ENCODE measurements around the gene C1QL1.

The C1QL1 gene

GRCh38 chr17:44968225-44969143 is at the start of gene C1QL1:
TSS of gene C1QL1 (minus strand) at chr17:44968303. CDS start at chr17:44968048, 255 bp downstream.
- Histone ChIP-seq H3K4me3 (ENCODE audit: insufficient read length, low read depth) (peak within 1 kb of the TSS; percentile 56), H3K9me3 (ENCODE audit: insufficient read depth, low read length) (peaks cover 6% of the 10 kb centered on the region; the same call in 1 of the 2 replicates), H3K36me3 (ENCODE audit: insufficient read depth, insufficient read length, low read length) (no peaks in the 10 kb centered on the region), H3K4me1 (ENCODE audit: insufficient read depth, insufficient read length) (peaks cover 13% of the 10 kb centered on the region), H3K27me3 (ENCODE audit: insufficient read depth, insufficient read length) (peaks cover 71% of the 10 kb centered on the region), H3K9ac (ENCODE audit: insufficient read length, low read depth) (peak within 1 kb of the TSS; percentile 74)
- TF ChIP-seq YY1 (IDR thresholded peaks at IDR 0.05; ENCODE audit: insufficient read depth, insufficient read length) (no peak), SUZ12 (IDR thresholded peaks at IDR 0.05; ENCODE audit: extremely low read depth, insufficient read depth, insufficient read length) (no peak), ZNF274 (IDR thresholded peaks at IDR 0.05; ENCODE audit: low read depth, low read length) (no peak)
- peak; percentile 74 for DNase-seq (ENCODE audit: low read depth, low spot score)

DNA sequence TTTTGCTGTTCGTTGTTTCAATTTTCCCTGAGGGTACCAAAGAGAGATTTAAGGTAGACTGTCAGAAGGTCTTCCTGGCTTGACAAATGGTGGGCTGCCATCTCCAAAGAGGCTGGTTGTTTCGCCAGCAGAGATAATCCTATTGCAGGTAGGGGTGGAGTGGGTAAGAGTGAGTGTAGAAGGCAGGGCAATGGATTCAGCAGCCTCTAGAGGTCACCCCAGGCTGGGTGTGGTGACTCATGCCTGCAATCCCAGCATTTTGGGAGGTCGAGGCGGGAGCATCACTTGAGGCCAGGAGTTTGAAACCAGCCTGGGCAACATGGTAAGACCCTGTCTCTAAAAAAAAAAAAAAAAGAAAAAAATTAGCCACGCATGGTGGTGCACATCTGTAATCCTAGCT is 48.7 kb upstream of the C1QL1 start:
- peaks cover 40% of the 10 kb centered on the region for H3K4me1 ChIP-seq (ENCODE audit: insufficient read depth, insufficient read length)
- H3K9me3 ChIP-seq (ENCODE audit: insufficient read depth, low read length): no peaks in the 10 kb centered on the region
- H3K36me3 ChIP-seq (ENCODE audit: insufficient read depth, insufficient read length, low read length): no peaks in the 10 kb centered on the region
- no peak overlapping the region for H3K9ac ChIP-seq (ENCODE audit: insufficient read length, low read depth)
- H3K27me3 ChIP-seq (ENCODE audit: insufficient read depth, insufficient read length): peaks cover 31% of the 10 kb centered on the region
- no peak overlapping the region for H3K4me3 ChIP-seq (ENCODE audit: insufficient read length, low read depth)
- TF ChIP-seq YY1 (IDR thresholded peaks at IDR 0.05; ENCODE audit: insufficient read depth, insufficient read length) (no peak), ZNF274 (IDR thresholded peaks at IDR 0.05; ENCODE audit: low read depth, low read length) (no peak), SUZ12 (IDR thresholded peaks at IDR 0.05; ENCODE audit: extremely low read depth, insufficient read depth, insufficient read length) (no peak)
- no peak for DNase-seq (ENCODE audit: low read depth, low spot score)

- no peaks in the 10 kb centered on the region for H3K9me3 ChIP-seq (ENCODE audit: insufficient read depth, low read length)
- H3K4me1 ChIP-seq (ENCODE audit: insufficient read depth, insufficient read length): peaks cover 34% of the 10 kb centered on the region
- TF ChIP-seq SUZ12 (IDR thresholded peaks at IDR 0.05; ENCODE audit: extremely low read depth, insufficient read depth, insufficient read length): no peak
- TF ChIP-seq YY1 (IDR thresholded peaks at IDR 0.05; ENCODE audit: insufficient read depth, insufficient read length): no peak
- TF ChIP-seq ZNF274 (IDR thresholded peaks at IDR 0.05; ENCODE audit: low read depth, low read length): no peak
- H3K9ac ChIP-seq (ENCODE audit: insufficient read length, low read depth): no peak overlapping the region
- H3K36me3 ChIP-seq (ENCODE audit: insufficient read depth, insufficient read length, low read length): no peaks in the 10 kb centered on the region
- DNase-seq (ENCODE audit: low read depth, low spot score): no peak
- H3K4me3 ChIP-seq (ENCODE audit: insufficient read length, low read depth): no peak overlapping the region
- peaks cover 25% of the 10 kb centered on the region for H3K27me3 ChIP-seq (ENCODE audit: insufficient read depth, insufficient read length)
Measured at GRCh38 chr17:45016237-45016636, 48.1 kb upstream of the C1QL1 start.

- Histone ChIP-seq H3K4me1 (ENCODE audit: insufficient read depth, insufficient read length) (peaks cover 18% of the 10 kb centered on the region), H3K36me3 (ENCODE audit: insufficient read depth, insufficient read length, low read length) (no peaks in the 10 kb centered on the region), H3K9me3 (ENCODE audit: insufficient read depth, low read length) (no peaks in the 10 kb centered on the region), H3K9ac (ENCODE audit: insufficient read length, low read depth) (peak overlapping the region; percentile 8), H3K27me3 (ENCODE audit: insufficient read depth, insufficient read length) (no peaks in the 10 kb centered on the region), H3K4me3 (ENCODE audit: insufficient read length, low read depth) (no peak overlapping the region)
- no peak for DNase-seq (ENCODE audit: low read depth, low spot score)
- TF ChIP-seq YY1 (IDR thresholded peaks at IDR 0.05; ENCODE audit: insufficient read depth, insufficient read length) (no peak), ZNF274 (IDR thresholded peaks at IDR 0.05; ENCODE audit: low read depth, low read length) (no peak), SUZ12 (IDR thresholded peaks at IDR 0.05; ENCODE audit: extremely low read depth, insufficient read depth, insufficient read length) (no peak)
Measured at GRCh38 chr17:45013021-45013997, 45.2 kb upstream of the C1QL1 start.

- Histone ChIP-seq H3K9me3 (ENCODE audit: insufficient read depth, low read length) (no peaks in the 10 kb centered on the region), H3K9ac (ENCODE audit: insufficient read length, low read depth) (no peak overlapping the region), H3K27me3 (ENCODE audit: insufficient read depth, insufficient read length) (no peaks in the 10 kb centered on the region), H3K4me1 (ENCODE audit: insufficient read depth, insufficient read length) (peaks cover 14% of the 10 kb centered on the region), H3K4me3 (ENCODE audit: insufficient read length, low read depth) (no peak overlapping the region), H3K36me3 (ENCODE audit: insufficient read depth, insufficient read length, low read length) (no peaks in the 10 kb centered on the region)
- no peak for DNase-seq (ENCODE audit: low read depth, low spot score)
- TF ChIP-seq SUZ12 (IDR thresholded peaks at IDR 0.05; ENCODE audit: extremely low read depth, insufficient read depth, insufficient read length): no peak
- TF ChIP-seq ZNF274 (IDR thresholded peaks at IDR 0.05; ENCODE audit: low read depth, low read length): no peak
- TF ChIP-seq YY1 (IDR thresholded peaks at IDR 0.05; ENCODE audit: insufficient read depth, insufficient read length): no peak
Measured at GRCh38 chr17:45011767-45012166, 43.7 kb upstream of the C1QL1 start.

- no peaks in the 10 kb centered on the region for H3K36me3 ChIP-seq (ENCODE audit: insufficient read depth, insufficient read length, low read length)
- H3K4me1 ChIP-seq (ENCODE audit: insufficient read depth, insufficient read length): peaks cover 12% of the 10 kb centered on the region
- H3K9me3 ChIP-seq (ENCODE audit: insufficient read depth, low read length): no peaks in the 10 kb centered on the region
- no peak overlapping the region for H3K9ac ChIP-seq (ENCODE audit: insufficient read length, low read depth)
- TF ChIP-seq ZNF274 (IDR thresholded peaks at IDR 0.05; ENCODE audit: low read depth, low read length) (no peak), SUZ12 (IDR thresholded peaks at IDR 0.05; ENCODE audit: extremely low read depth, insufficient read depth, insufficient read length) (no peak)
- no peaks in the 10 kb centered on the region for H3K27me3 ChIP-seq (ENCODE audit: insufficient read depth, insufficient read length)
- no peak overlapping the region for H3K4me3 ChIP-seq (ENCODE audit: insufficient read length, low read depth)
- DNase-seq (ENCODE audit: low read depth, low spot score): no peak
Measured at GRCh38 chr17:45009676-45010467, 41.8 kb upstream of the C1QL1 start.
